ENCODE measurements around the gene ZCCHC24. TPM values are rescaled to one million over a fixed set of nuclear protein-coding genes. Genes with fewer than 3 reads are reported as not detected.
"Not testable (repeated sequence)": the region's sequence is repeated elsewhere in the genome, so short reads cannot be mapped to it uniquely, and the experiment has no call there.

Gene ZCCHC24
- total RNA-seq, 4 donors from 2014 or later: 32.8 to 122 (median 37.7) TPM

DNA sequence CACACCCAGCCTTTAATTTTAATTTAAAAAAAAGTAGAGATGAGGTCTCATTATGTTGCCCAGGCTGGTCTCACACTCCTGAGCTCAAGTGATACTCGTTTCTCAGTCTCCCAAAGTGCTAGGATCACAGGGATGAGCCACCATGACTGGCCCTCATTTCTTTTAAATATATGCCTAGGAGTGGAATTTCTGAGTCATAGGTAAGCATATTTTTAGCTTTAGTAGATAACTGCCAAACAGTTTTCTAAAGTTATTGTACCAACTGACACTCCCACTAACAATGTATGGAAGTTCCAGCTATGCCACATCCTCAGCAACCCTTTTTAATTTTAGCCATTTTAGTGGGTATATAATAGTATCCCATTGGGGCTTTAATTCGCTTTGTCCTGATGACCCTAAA is 111.9 kb downstream of the ZCCHC24 start:
- intact Hi-C loops (cut with DNase I; ENCODE audit: low total_unique reads): no loop called here
- no peak overlapping the region for H3K27ac ChIP-seq

DNA sequence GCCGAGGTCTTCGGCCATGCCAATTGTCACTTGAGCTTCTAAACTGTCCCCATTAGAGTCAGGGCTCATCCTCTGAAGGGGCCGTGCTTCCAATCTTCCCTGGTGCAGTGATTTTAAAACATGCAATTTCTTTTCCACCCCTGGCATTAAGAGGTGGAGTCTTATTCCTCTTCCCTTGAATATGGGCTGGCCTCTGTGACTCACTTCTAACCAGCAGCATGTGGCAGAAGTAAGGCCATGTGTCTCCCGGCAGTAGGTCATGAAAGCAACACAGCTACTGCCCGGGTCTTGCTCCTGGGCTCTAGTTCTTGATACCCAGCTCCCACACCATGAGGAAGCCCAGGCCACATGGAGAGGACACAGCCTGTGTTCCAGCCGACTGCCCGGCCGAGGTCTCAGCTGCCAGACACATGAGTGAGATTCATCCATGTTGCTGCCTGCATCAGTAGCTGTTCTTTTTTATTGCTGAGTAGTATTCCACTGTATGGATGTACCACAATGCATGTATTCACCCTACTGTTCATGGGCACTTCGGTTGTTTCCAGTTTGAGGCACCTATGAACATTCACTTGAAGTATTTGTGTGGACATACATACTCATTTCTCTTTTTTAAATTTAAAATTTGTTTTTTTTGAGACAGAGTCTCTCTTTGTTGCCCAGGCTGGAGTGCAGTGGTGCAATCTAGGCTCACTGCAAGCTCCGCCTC is 112.7 kb downstream of the ZCCHC24 start:
- H3K27me3 ChIP-seq; H3K4me1 ChIP-seq; DNase-seq; H3K36me3 ChIP-seq; H3K27ac ChIP-seq; H3K9me3 ChIP-seq; H3K4me3 ChIP-seq; intact Hi-C loops (cut with DNase I; ENCODE audit: low total_unique reads): not testable (repeated sequence)

More for the DNA sequence above, 111.9 kb downstream of the ZCCHC24 start:
- Histone ChIP-seq H3K36me3 (no peaks in the 10 kb centered on the region), H3K9me3 (no peaks in the 10 kb centered on the region), H3K4me3 (no peak overlapping the region), H3K4me1 (no peaks in the 10 kb centered on the region), H3K27me3 (no peaks in the 10 kb centered on the region)
- TF ChIP-seq, protein P1, sequence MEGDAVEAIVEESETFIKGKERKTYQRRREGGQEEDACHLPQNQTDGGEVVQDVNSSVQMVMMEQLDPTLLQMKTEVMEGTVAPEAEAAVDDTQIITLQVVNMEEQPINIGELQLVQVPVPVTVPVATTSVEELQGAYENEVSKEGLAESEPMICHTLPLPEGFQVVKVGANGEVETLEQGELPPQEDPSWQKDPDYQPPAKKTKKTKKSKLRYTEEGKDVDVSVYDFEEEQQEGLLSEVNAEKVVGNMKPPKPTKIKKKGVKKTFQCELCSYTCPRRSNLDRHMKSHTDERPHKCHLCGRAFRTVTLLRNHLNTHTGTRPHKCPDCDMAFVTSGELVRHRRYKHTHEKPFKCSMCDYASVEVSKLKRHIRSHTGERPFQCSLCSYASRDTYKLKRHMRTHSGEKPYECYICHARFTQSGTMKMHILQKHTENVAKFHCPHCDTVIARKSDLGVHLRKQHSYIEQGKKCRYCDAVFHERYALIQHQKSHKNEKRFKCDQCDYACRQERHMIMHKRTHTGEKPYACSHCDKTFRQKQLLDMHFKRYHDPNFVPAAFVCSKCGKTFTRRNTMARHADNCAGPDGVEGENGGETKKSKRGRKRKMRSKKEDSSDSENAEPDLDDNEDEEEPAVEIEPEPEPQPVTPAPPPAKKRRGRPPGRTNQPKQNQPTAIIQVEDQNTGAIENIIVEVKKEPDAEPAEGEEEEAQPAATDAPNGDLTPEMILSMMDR (IDR thresholded peaks at IDR 0.05): no peak
- no peak for TF ChIP-seq POLR2A (IDR thresholded peaks at IDR 0.05)
- no peak for DNase-seq

Other genes with a start within 250 kb of the ZCCHC24 start
- gene PPIF, start 98.2 kb downstream of the ZCCHC24 start, total RNA-seq: 10 to 100 TPM in 3 of 4 donors, under 1 TPM in 1; 0.26 to 22.6 (median 12.7) TPM
- under 1 TPM in 3 of 4 donors, not detected in 1; 0.14 to 0.29 (median 0.26) TPM for gene EIF5AL1, start 66.9 kb upstream of the ZCCHC24 start, total RNA-seq
- gene SFTPA2, start 114.8 kb upstream of the ZCCHC24 start, total RNA-seq: under 1 TPM in 2 of 4 donors, not detected in 2; 0.21 to 0.43 TPM
- gene SFTPA1, start 165.3 kb upstream of the ZCCHC24 start, total RNA-seq: under 1 TPM in 1 of 4 donors, not detected in 3; 0.95 TPM